ENCODE measurements around the gene PTPN18. TPM values are rescaled to one million over a fixed set of nuclear protein-coding genes. Genes with fewer than 3 reads are reported as not detected.

PTPN18 gene
- total RNA-seq, 2 donors from 2014 or later: 16.4 to 19.6 TPM

- no peak for TF ChIP-seq CTCF (conservative IDR thresholded peaks at IDR 0.05)
- no peaks in the 10 kb centered on the region for H3K9me3 ChIP-seq (ENCODE audit: control insufficient read depth, low read length)
- no peak overlapping the region for H3K9ac ChIP-seq (ENCODE audit: extremely low read depth, low read length, poor library complexity, severe bottlenecking)
- H3K27ac ChIP-seq (ENCODE audit: low read depth, low read length): no peak overlapping the region
- no peaks in the 10 kb centered on the region for H3K4me1 ChIP-seq (ENCODE audit: control insufficient read depth, insufficient read depth, low read length)
- DNase-seq: no peak
- no peak overlapping the region for H3K27ac Mint-ChIP-seq
- H3K36me3 ChIP-seq (ENCODE audit: control insufficient read depth, insufficient read depth, low read length): peaks cover 10% of the 10 kb centered on the region
- peaks cover 7% of the 10 kb centered on the region for H3K27me3 Mint-ChIP-seq (ENCODE audit: insufficient read depth)
- 94 to 95% methylated on average over 4 to 10 of the region's 10 CpGs for WGBS, 2 experiments (ENCODE audit: insufficient coverage in 1 of 2, insufficient read length in 1 of 2)
- no peaks in the 10 kb centered on the region for H3K9me3 Mint-ChIP-seq
- H3K4me1 Mint-ChIP-seq: peaks cover 15% of the 10 kb centered on the region
- H3K36me3 Mint-ChIP-seq (ENCODE audit: low read depth): peaks cover 31% of the 10 kb centered on the region
- H3K4me3 ChIP-seq (ENCODE audit: low read length): no peak overlapping the region
- H3K4me3 Mint-ChIP-seq: no peak overlapping the region
- H3K27me3 ChIP-seq (ENCODE audit: control insufficient read depth, insufficient read depth, low read length, poor library complexity, severe bottlenecking): no peaks in the 10 kb centered on the region
Observed at GRCh38 chr2:130339885-130340745, 15.7 kb upstream of the PTPN18 start.

GRCh38 chr2:130341562-130342019 is 14.3 kb upstream of the PTPN18 start:
- no peaks in the 10 kb centered on the region for H3K4me1 ChIP-seq (ENCODE audit: control insufficient read depth, insufficient read depth, low read length)
- H3K36me3 ChIP-seq (ENCODE audit: control insufficient read depth, insufficient read depth, low read length): peaks cover 23% of the 10 kb centered on the region
- H3K4me3 ChIP-seq (ENCODE audit: low read length): peak overlapping the region; percentile 94
- peak overlapping the region; percentile 94 for H3K4me3 Mint-ChIP-seq
- H3K27me3 Mint-ChIP-seq (ENCODE audit: insufficient read depth): no peaks in the 10 kb centered on the region
- no peaks in the 10 kb centered on the region for H3K27me3 ChIP-seq (ENCODE audit: control insufficient read depth, insufficient read depth, low read length, poor library complexity, severe bottlenecking)
- TF ChIP-seq CTCF (conservative IDR thresholded peaks at IDR 0.05): no peak
- H3K4me1 Mint-ChIP-seq: peaks cover 14% of the 10 kb centered on the region
- DNase-seq: no peak
- H3K9me3 Mint-ChIP-seq: no peaks in the 10 kb centered on the region
- no peak overlapping the region for H3K27ac ChIP-seq (ENCODE audit: low read depth, low read length)
- WGBS, 2 experiments (ENCODE audit: insufficient coverage in 1 of 2, insufficient read length in 1 of 2): 1% methylated on average over 10 to 24 of the region's 24 CpGs
- no peaks in the 10 kb centered on the region for H3K9me3 ChIP-seq (ENCODE audit: control insufficient read depth, low read length)
- H3K36me3 Mint-ChIP-seq (ENCODE audit: low read depth): peaks cover 44% of the 10 kb centered on the region
- no peak overlapping the region for H3K9ac ChIP-seq (ENCODE audit: extremely low read depth, low read length, poor library complexity, severe bottlenecking)
- peak overlapping the region; percentile 93 for H3K27ac Mint-ChIP-seq

- H3K9me3 Mint-ChIP-seq: no peaks in the 10 kb centered on the region
- Histone ChIP-seq H3K27me3 (ENCODE audit: control insufficient read depth, insufficient read depth, low read length, poor library complexity, severe bottlenecking) (no peaks in the 10 kb centered on the region), H3K4me1 (ENCODE audit: control insufficient read depth, insufficient read depth, low read length) (no peaks in the 10 kb centered on the region), H3K9ac (ENCODE audit: extremely low read depth, low read length, poor library complexity, severe bottlenecking) (peak overlapping the region; percentile 63), H3K36me3 (ENCODE audit: control insufficient read depth, insufficient read depth, low read length) (peaks cover 28% of the 10 kb centered on the region), H3K4me3 (ENCODE audit: low read length) (peak overlapping the region; percentile 94), H3K27ac (ENCODE audit: low read depth, low read length) (peak overlapping the region; percentile 58), H3K9me3 (ENCODE audit: control insufficient read depth, low read length) (no peaks in the 10 kb centered on the region)
- H3K27ac Mint-ChIP-seq: peak overlapping the region; percentile 93
- peaks cover 10% of the 10 kb centered on the region for H3K4me1 Mint-ChIP-seq
- H3K36me3 Mint-ChIP-seq (ENCODE audit: low read depth): peaks cover 49% of the 10 kb centered on the region
- H3K27me3 Mint-ChIP-seq (ENCODE audit: insufficient read depth): no peaks in the 10 kb centered on the region
- H3K4me3 Mint-ChIP-seq: peak overlapping the region; percentile 94
- WGBS, 2 experiments (ENCODE audit: insufficient coverage in 1 of 2, insufficient read length in 1 of 2): 0 to 2% methylated on average over 9 to 24 of the region's 24 CpGs
- no peak for TF ChIP-seq CTCF (conservative IDR thresholded peaks at IDR 0.05)
- peak; percentile 97 for DNase-seq
Observed at GRCh38 chr2:130342020-130342532, 13.8 kb upstream of the PTPN18 start.

All from endodermal cell (in vitro differentiated cells).